CD1c-positive myeloid dendritic cell (primary cell): ENCODE measurements around the gene SECTM1.

ENCODE experiments used
- DNase-seq: peaks from one replicate; pipeline ENCODE4 v3.0.0-alpha.2; 2016; ENCODE audit errors: extremely low spot score

SECTM1 gene

DNA sequence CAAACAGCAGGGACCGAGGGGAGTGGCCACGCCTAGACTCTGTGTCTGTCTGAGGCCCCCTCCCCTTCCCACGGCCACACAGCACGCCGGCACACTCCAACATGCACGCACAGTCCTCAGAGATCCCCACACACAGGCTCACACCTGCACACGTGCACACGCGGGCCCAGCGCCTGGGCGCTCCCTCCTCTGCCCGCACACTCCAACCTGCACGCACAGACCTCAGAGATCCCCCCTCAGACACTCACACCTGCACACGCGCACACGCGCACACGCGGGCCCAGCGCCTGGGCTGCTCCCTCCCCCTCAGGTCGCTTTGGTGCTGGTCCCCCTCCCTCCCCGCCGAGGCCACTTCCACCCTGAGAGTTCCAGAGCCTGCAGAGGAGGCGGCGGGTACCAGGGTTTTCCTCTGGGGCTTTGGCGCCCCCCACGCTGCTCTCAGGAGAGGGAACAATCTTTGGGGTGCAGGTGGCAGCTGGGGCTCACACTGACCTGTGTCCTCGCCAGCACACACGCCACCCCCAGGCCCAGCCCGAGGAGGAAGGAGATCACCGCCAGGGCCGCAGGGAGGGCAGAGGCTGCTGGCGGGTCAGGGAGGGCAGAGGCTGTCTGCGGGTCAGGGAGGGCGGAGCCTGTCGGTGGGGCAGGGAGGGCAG is 17.7 kb downstream of the SECTM1 start:
- DNase-seq: peak; percentile 32

DNA sequence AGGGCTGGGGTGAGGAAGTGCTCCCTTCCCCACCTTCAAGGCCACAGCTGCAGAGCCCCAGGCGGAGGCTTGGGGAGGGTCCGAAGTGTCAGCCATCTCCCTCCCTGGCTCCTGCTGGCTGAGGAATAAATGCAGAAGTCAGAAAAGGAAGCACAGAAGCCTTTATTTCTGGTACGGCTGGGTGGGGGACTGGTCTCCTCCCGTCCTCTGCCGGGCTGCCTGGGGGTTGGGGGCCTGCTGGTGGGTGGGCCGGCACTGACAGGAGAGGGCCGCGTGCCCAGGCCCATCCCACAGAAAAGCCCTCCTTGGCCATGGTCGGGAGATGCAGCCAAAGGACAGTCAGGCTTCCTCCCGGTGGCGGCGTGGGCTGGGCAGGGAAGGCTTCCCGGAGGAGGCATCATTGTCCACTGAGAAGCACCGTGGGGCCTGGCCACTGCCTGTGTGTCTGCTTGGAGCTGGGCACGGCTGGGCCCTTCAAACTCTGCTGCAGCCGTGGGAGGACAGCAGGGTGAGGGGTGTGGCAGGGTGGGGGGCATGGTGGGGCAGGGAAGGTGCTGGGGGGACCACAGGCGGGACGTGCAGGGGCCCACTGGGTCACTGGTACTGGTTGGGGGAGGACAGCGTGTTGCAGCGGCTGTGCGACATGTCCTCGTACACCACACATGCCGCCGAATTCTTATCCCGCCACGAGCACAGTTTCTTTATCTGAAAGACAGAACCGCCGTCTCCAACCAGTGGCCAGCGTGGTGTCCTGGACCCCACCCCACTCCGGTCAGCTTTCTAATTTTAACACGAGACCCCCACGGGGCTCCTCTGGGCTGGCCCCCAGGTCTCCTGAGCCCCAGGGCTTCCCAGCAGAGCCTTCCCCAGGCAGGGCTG is 18.6 kb downstream of the SECTM1 start:
- DNase-seq: peak; percentile 52

DNA sequence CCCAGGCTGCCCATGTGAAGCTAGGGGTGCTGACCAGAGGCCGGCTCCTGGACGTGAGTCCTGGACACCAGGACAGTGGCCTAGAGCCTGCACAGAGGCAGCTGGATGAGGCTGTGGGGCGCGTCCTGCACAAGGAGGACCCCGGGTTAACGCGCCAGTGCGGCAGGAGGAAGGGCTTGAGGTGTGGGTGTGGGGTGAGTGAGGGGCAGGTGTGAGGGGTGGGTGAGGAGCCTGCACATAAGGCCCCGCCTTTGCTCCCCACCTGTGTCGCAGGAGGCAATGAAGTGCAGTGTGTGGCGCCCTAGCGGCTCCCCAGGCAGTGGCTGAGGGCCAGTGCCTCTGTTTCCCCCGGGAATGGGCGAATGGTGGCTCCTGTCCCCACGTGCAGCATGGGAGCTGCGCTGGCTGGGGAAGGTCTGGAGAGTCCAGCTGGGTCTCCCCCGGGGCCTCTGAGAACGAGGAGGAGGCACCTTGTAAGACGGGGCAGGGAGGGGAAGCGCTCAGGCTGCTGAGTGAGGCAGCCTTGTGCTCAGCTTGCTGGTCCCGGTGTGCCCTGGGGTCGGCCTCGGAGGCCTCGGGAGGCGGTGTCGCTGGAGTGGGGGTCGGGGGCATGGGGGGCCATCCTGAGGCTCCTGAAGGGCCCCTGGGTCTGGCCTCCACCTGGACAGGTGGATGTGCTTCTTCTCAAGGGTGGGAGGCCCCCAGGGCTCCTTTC is 19.4 kb downstream of the SECTM1 start:
- DNase-seq: no peak

DNA sequence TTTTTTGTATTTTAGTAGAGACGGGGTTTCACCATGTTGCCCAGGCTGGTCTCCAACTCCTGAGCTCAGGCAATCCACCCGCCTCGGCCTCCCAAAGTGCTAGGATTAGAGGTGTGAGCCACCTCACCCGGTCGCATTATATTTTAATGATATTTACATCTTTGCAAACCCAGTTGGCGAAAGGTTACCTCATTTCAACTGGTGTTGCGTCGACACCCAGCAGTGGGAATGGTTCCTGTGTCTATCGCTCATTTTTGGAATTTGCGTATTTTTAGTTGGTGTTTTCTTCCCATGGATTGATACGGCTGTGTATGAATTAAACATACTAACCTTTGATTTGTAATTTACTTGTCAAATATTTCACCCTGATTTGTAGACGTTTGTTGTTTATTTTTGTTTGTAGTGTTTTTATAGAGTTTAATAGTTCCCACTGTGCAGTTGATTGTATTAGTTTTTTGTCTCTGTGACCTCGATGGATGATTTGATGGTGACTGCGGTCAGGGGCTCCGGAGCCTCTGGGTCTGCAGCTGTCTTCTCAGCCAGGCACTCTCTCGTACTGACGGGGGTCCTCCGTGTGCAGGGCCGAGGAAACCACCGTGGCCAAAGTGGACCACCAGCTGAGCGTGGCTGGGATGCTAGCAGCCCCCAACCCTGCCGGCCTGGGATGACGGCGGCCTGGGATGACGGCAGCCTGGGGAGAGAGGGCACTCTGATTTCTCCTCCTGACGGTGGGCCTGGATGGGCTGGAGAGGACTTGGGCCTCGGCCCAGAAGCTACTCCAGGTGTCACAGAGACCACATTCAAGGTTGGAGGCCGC is 20.2 kb downstream of the SECTM1 start:
- DNase-seq: no peak

DNA sequence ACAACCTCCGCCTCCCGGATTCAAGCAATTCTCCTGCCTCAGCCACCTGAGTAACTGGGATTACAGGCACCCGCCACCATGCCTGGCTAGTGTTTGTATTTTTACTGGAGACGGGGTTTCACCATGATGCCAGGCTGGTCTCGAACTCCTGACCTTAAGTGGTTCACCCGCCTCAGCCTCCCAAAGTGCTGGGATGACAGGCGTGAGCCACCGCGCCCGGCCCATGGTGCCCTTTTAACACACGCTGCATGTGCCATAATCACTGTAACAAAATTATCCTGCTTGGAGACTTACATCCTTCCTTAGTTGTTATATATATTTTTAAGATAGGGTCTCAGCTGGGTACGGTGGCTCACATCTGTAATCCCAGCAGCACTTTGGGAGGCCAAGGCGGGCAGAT is 21.6 kb downstream of the SECTM1 start:
- no peak for DNase-seq

DNA sequence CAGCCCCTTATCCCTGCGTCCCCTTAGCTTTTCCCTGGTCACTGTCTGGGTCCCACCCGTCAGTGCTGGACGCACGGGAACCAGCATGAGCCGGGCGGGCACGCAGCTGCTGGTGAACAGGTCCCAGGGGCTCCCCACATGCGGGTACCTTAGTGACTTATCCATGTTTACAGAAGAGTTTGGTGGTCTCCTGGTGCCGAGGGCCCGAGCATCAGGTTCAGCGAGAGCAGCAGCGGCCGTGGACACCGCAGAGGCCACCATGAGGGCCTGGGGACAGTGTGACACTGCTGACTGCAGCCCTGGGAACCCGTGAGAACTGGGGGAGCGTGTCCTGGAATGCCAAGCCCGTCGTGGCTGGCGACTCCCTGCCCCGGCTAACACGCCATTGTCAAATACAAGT is 22.7 kb downstream of the SECTM1 start:
- DNase-seq: no peak

DNA sequence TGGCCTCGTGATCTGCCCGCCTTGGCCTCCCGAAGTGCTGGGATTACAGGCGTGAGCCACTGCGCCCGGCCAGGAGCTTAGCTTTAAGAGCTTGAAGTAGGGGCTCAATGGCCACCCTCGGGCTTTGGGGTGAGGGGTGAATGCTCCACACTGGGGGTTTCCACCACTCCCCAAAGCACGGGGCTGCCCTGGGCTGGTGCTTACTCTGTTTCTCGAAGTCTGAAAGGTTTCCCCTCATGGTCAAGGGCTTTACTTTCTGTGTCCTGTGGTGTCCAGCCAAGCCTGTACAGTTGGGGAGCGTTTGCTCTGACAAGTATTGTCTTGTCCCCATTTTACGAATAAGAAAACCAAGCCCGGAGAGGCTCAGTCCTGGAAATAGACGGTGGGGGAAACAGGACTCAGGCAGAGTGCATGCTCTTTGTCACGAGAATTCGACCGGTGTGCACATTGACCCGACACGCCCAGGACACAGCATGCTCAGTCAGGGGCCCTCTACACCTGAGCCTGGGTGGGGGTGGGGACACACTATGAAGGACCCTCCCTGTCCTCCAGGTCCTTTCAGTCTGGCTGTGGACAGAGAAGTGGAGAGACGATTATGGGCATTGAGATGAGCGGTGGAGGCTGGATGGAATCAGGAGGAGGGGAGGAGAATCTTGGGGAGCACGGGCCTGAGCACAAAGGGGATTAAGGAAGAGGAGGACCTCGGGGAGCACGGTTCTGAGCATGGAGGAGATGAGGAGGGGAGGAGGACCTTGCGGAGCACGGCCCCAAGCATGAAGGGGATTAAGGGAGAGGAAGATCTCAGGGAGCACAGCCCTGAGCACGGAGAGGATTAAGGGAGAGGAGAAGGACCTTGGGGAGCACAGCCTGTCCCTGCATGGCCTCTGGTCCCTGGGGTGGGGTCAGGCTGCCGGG is 23.7 kb downstream of the SECTM1 start:
- DNase-seq: no peak

DNA sequence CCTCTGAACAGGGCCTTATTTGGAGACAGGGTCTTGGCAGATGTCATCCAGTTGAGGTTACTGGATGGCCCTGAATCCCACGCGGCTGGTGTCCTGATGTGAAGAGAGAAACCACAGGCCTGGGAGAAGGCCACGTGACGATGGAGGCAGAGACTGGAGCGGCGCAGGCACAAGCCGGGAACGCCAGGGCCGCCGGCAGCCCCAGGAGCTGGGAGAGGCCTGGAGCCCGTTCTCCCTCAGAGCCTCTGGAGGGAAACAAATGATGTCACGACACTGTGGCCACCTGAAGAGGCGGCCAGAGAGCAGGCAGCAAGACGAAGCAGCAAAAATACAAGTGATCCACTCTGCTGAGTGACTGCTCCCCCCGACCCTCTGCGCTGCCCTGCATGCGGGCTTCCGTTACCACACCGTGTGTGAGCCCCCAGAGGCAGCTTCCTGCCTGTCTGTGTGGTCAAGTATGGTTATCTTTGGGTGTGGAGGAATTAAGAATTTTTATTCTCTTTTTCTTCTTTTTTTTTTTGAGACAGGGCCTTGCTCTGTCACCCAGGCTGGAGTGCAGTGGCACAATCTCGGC is 27.8 kb downstream of the SECTM1 start:
- DNase-seq: no peak

DNA sequence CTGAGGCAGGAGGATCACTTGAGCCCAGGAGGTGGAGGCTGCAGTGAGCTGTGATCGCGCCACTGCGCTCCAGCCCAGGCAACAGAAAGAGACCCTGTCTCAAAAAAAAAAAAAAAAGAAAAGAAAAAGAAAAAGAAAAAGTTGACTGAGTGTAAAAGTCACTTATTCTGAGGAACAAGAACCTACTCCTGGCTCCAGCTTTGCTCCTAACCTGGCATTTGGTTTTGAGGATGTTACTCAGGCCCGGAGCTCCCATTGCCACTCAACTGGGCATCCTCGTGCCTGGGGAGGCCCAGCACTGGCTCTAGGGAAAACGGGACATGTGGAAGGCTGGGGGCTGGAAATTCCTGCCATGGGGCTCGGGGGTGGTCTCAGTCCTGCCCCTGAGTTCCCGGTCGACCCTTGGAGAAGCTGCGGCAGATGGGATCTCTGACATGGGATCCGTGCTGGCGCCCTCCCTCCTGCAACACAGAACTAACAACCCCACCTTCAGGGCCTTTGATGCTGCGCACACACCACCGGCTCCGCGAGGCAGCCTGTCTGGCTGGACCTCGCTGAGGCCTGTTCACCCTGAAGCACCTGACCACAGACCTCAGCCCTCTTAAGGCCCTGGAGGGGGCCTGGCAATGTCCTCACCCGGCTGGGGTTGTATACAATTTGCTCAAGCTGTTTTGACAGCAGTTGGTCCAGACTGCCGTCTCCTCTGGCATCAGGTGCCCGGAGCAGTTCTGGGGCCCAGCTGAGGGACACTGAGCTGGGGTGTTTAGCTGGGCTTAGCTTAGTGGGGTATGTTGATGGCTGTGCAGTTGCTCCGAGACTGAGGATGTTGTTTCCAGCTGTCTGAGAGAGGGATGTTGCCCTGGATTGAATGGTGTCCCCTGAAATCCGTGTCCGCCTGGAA is 28.5 kb downstream of the SECTM1 start:
- no peak for DNase-seq

DNA sequence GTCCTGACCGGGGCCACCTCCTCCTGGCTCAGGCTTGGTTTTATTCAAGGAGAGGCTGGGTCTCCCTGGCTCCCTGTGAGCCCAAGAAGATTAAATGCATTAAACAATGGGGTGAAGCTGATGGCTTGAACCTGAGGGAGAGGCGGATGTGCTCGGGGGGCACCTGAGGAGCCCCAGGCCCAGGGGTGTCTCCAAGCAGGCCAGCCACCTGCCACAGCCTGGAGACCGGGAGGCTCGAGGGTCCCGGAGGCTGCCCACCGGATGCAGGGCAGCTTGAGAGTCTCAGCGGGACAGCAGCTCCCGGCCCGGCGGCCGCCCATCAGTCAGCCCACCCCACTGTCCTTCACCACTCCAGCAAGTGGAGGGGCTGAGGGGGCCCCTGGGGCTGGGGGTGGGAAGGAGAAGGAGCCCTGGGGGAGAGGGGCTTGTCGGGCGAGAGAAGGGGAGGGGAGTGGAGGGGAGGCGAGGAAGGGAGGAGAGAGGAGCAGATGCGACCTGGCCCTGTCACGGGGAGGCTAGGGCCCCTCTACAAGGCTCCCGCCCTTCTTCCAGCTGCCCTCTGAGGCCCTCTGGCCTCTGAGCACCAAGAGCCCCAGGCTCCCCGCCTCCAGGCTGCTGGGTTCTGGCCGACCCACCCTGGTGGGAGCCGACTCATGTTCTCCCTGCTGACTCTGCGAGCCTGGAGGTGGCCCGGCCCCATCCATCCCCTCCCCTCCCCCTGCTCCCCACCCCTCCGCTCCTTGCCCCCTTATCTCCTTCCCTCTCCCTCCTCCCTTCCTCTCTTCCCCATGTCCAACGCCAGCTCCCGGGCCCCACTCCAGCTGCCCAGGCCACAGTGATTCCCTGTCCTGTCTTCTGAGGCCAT is 29.4 kb downstream of the SECTM1 start:
- DNase-seq: no peak

DNA sequence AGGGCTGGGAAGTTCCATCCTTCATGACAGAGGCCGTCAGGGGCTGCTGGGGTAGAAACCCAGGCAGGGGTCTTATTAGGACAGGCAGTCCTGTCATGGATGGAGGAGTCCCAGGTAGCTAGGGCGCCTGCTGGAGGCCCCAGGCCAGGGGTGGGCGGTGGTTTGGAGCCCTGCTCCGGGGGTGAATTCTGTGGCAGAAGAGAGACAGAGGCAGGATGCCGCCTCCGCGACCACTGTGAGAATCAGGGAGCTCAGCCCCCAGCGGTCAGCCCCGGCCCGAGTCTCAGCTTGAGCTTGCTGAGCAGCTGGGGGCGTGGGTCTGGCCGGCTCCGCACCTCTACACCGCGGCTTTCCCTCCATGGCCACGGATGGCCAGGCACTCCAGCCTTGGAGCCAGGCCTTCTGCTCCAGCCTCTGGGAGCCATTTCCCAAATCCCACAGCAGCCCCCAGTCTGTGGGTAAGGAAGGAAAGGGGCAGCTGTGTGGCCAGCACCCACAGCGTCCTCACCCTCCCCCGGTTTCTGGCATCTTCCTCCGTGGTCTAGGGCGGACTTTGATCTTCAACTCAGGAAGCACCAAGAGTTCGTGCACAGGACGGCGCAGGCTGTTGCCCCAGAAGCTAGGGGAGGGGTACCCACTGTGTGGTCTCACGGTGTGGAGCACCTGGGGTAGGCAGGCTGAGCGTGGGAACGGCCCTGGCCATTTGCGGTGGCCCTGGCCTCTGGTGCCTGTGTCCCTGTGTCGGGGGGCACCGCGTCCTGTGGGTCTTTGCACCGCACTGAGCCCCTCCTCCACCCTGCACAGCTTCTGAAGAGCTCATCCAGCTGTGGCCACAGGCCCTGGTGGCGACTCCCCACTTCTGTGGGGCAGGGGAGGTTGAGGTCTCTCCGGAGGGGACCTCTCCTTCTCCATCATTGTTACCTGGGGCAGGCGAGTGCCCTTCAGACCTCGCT is 30.3 kb downstream of the SECTM1 start:
- DNase-seq: no peak

DNA sequence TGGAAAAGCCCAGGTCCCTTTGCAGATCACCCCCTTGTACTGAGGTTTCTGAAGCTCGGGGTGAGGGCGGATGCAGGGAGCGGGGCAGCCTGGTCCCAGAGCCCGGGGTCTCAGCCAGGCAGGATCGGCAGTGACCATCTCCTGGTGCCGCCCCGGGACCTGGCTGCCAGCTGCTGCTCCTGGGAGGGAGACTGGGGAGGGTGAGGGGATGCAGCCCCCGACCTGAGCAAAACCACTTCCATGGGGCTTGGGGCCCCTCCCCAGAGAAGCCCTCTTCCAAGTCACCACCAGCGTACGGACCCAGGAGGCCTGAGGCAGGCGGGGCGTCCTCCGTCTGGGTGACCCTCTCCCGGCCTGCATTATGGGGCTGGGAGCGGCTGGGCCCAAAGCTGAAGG is 31.0 kb downstream of the SECTM1 start:
- DNase-seq: no peak

DNA sequence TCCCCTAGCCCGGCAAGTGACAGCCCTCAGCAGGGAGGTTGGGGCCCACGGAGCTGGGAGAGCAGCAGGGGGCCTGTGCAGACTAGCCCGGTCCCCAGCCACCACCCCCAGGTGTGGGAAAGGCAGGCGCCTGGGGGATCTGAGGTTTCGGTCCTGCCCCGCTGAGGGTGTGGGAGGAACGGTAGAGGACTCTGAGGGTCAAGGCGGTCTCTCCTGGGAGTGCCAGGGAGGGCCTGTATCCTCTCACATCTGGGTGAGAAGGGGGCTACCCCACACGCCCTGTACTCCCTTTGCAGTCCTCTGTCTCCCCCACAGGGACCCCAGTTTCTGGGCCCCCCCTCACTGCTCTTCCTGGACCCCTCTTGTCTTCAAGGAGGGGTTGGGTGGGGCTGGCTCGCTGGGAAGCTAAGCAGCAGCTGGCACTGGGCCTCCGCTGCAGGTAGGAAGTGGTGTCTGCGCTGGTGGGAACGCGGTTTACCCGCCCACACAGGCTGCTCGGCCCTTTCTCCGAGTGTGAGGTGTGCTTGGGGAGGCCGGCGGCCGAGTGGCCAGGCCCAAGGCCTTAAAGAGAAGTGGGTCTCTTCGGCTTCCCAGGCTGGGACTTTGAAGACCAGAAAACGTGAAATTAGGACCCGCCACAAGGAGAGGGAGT is 31.5 kb downstream of the SECTM1 start:
- DNase-seq: peak; percentile 52

DNA sequence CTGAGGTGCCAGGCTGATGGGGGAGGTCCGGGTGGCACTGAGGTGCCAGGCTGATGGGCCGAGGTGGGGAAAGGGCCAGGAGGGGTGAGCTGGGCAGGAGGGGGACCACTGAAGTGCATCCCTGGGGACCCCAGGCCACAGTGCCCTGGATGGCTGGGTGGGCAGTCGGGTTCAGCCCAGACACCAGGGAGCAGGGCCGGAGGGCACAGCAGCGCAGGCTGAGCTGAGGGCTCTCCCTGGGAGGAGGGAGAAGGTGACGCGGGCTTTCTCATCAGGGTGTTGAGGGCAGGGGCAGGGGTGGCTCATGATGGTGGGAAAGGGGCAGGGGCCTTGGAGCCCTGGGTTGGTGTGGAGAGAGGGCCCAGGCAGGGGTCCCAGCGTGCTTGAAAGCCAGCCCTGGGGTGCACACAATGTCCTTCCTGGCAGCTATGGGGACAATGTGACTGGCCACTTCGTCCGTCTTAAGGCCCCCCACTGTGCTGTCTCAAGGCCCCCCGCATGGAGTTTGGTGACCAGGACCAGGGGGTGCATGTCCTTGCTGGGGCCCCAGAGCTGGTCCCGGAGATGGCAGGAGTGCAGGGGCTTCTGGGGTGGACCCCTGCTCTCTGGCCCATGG is 32.2 kb downstream of the SECTM1 start:
- no peak for DNase-seq

DNA sequence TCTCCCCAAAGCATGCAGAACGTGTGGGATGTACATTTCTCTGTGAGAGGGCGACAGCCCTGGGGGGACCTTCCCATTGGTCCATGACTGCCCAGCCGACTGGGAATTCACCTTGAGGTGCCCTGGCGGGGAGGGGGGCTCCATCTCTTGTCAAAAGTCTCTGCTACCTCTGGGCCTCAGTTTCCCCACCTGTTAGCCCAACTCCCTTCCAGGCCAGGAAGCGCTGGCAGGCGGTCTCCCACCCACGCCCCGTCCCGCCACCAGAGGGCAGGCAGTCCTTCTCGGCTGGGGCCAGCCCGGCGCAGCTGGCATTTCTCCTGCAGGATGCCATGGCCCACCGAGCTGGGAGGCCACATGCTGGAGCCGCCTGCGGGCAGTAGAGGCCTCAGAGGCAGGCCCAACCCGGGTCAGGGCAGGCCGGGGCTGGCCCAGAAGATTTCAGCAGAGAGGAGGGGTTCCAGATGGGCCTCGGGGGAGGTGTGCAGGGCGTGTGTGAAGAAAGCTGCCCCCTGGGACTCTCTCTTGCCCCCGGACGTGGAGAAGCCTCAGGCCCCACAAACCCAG is 32.8 kb downstream of the SECTM1 start:
- DNase-seq: peak; percentile 68

DNA sequence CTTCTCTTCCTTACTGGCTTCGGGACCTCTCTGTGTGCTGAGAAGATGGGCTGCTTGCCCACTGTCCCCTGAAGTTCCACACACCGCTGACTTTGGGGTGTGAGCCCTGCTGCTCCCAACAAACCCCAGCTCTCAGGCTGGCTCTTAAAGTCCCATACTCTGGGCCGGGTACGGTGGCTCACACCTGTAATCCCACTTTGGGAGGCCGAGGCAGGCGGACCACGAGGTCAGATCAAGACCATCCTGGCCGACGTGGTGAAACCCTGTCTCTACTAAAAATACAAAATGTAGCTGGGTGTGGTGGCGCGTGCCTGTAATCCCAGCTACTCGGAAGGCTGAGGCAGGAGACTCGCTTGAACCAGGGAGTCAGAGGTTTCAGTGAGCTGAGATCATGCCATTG is 33.3 kb downstream of the SECTM1 start:
- DNase-seq: no peak
